Body of pancreas (tissue), 4 donors: Measurements from ENCODE around the gene ZNF205.

ENCODE experiments used
- CTCF ChIP-seq, 7 experiments: fragments of 450-650 bp in 4 of 7; fragments of 200-600 bp in 3 of 7; sonication (generic) in 3 of 7; IDR thresholded peaks; one replicate each; pipeline ENCODE4 v1.5.1; 2016 to 2019; ENCODE audit warnings: antibody characterized with exemption in 7 of 7
- POLR2A ChIP-seq, 3 donors: fragments of 450-650 bp; IDR thresholded peaks; one replicate each; pipeline ENCODE4 v1.6.1; 2016; ENCODE audit warnings: antibody characterized with exemption in 3 of 3, mild to moderate bottlenecking in 2 of 3

GRCh38 chr16:3164121-3164991, 52.0 kb downstream of the ZNF205 start:
- TF ChIP-seq CTCF (IDR thresholded peaks at IDR 0.05) (no peak), POLR2A (IDR thresholded peaks at IDR 0.05) (no peak)
